K562 (cell line): ENCODE measurements around the gene IMMP1L. TPM values are rescaled to one million over a fixed set of nuclear protein-coding genes. Genes with fewer than 3 reads are reported as not detected.

ENCODE experiments used
- ATAC-seq: fragments of 200-7000 bp; cut with Tn5 transposase; 3 replicates; pipeline ENCODE4 v1.9.1; 2020; ENCODE audit warnings: moderate library complexity
- BruUV-seq: library from RNA; stranded (reverse); fragments of 400-500 nt; replicated peaks from 2 replicates; lab custom pipeline; 2021; lab: Mats Ljungman, UMichigan
- CTCF ChIA-PET: fragments of 300-600 bp; formaldehyde crosslinking; extraction: SDS; loops from one replicate; lab custom pipeline; 2021; ENCODE audit warnings: low intra/inter-chr PET ratio; lab: Yijun Ruan, JAX
- POLR2A ChIA-PET: fragments of 300-600, 350-650 bp; sonication (Branson Sonifier 250); formaldehyde crosslinking; extraction: SDS; loops from one replicate; lab custom pipeline; 2021; ENCODE audit warnings: antibody characterized with exemption, inconsistent platforms; lab: Yijun Ruan, JAX
- DNase-seq, 4 experiments: peaks; one replicate each; pipeline versions ENCODE4 v3.0.0 to v3.0.0-alpha.2; 2011 to 2018; ENCODE audit warnings: low spot score in 3 of 4, mixed read lengths in 3 of 4; ENCODE audit errors: extremely low read depth in 1 of 4
- FAIRE-seq: peaks from 2 replicates; lab custom pipeline; 2011; peaks lifted over from hg19 to GRCh38; lab: Jason Lieb, UNC
- H2AFZ ChIP-seq: 2 replicates; pipeline ENCODE4 v1.6.0; 2011; ENCODE audit warnings: low read depth, low read length, control low read depth, inconsistent platforms
- H3K27ac ChIP-seq: fragments of 200-600 bp; 3 replicates; pipeline ENCODE4 v1.8.0; 2011; ENCODE audit warnings: low read depth, mild to moderate bottlenecking, control low read depth, inconsistent platforms, low read length, moderate library complexity, mixed read lengths; ENCODE audit errors: extremely low read depth
- H3K27me3 ChIP-seq, 2 experiments: fragments of 300-600 bp in 1 of 2; 2 replicates in 1 of 2; 3 replicates in 1 of 2; pipeline versions ENCODE4 v1.6.0 to v1.8.0; 2011; ENCODE audit warnings: inconsistent platforms in 2 of 2, low read length in 2 of 2, mild to moderate bottlenecking in 1 of 2, mixed read lengths in 1 of 2, moderate library complexity in 1 of 2; ENCODE audit not compliant: control insufficient read depth in 2 of 2, insufficient read depth in 2 of 2
- H3K36me3 ChIP-seq: fragments of 300-600 bp; 3 replicates; pipeline ENCODE4 v1.8.0; 2011; ENCODE audit warnings: mild to moderate bottlenecking, low read length, inconsistent platforms; ENCODE audit not compliant: control insufficient read depth, insufficient read depth
- H3K4me1 ChIP-seq, 2 experiments: fragments of 200-600 bp in 1 of 2; replicated peaks in 1 of 2; 2 replicates in 1 of 2; 3 replicates in 1 of 2; pipeline versions ENCODE4 v1.5.1 to v1.8.0; 2011; ENCODE audit warnings: inconsistent platforms in 2 of 2, low read length in 2 of 2, mild to moderate bottlenecking in 1 of 2, mixed read lengths in 1 of 2, moderate library complexity in 1 of 2; ENCODE audit not compliant: control insufficient read depth in 2 of 2, insufficient read depth in 2 of 2
- H3K4me2 ChIP-seq: 2 replicates; pipeline ENCODE4 v1.6.1; 2011; ENCODE audit warnings: low read length, control low read depth, inconsistent platforms, mixed read lengths; ENCODE audit not compliant: insufficient read depth
- H3K4me3 ChIP-seq: fragments of 200-600 bp; sonication (generic), shearing (Covaris generic); 2 replicates; pipeline ENCODE4 v1.5.1; 2016; ENCODE audit warnings: control low read depth, inconsistent platforms
- H3K79me2 ChIP-seq: fragments of 200-600 bp; 3 replicates; pipeline ENCODE4 v1.8.0; 2011; ENCODE audit warnings: low read length, inconsistent platforms; ENCODE audit not compliant: control insufficient read depth, insufficient read depth
- H3K9ac ChIP-seq, 2 experiments: 2 replicates each; pipeline versions ENCODE4 v1.6.0 to v1.6.1; 2011; ENCODE audit warnings: low read depth in 2 of 2, low read length in 2 of 2, control low read depth in 1 of 2, inconsistent platforms in 1 of 2, mild to moderate bottlenecking in 1 of 2, mixed read lengths in 1 of 2; ENCODE audit not compliant: insufficient read depth in 1 of 2
- H3K9me1 ChIP-seq: one replicate; pipeline ENCODE4 v1.6.0; 2011; ENCODE audit warnings: inconsistent platforms, mild to moderate bottlenecking, low read length, moderate library complexity; ENCODE audit not compliant: control insufficient read depth, insufficient read depth
- H3K9me3 ChIP-seq: replicated peaks from 2 replicates; pipeline ENCODE4 v1.5.1; 2011; ENCODE audit warnings: low read depth, low read length, inconsistent platforms; ENCODE audit not compliant: control insufficient read depth, insufficient read depth
- H4K20me1 ChIP-seq: replicated peaks from 2 replicates; pipeline ENCODE4 v1.6.1; 2011; ENCODE audit warnings: low read length, inconsistent platforms, mixed read lengths; ENCODE audit not compliant: control insufficient read depth, insufficient read depth
- E4F1 ChIP-seq: fragments of 250-450 bp; sonication (Bioruptor Pico); IDR thresholded peaks from 2 replicates; pipeline ENCODE4 v1.5.0; 2021; ENCODE audit warnings: mild to moderate bottlenecking, borderline replicate concordance
- HDAC6 ChIP-seq: IDR thresholded peaks from 2 replicates; pipeline ENCODE4 v1.6.1; 2012; ENCODE audit warnings: low read depth, mild to moderate bottlenecking, control low read depth, inconsistent platforms, low read length, moderate library complexity
- IFI16 ChIP-seq: fragments of 250-450 bp; sonication (Bioruptor Pico); IDR thresholded peaks from 2 replicates; pipeline ENCODE4 v2.1.2; 2022; ENCODE audit warnings: mild to moderate bottlenecking, inconsistent platforms
- MYC ChIP-seq, 2 experiments: fragments of 250-450 bp in 1 of 2; sonication (Bioruptor Pico) in 1 of 2; IDR thresholded peaks; 2 replicates each; pipeline versions ENCODE4 v1.5.1 to v1.6.1; 2012 to 2021; ENCODE audit warnings: low read depth in 2 of 2, borderline replicate concordance in 1 of 2, improper control_type of control experiment in 1 of 2, low read length in 1 of 2, mild to moderate bottlenecking in 1 of 2, moderate library complexity in 1 of 2
- OTX1 ChIP-seq: fragments of 450-650 bp; formaldehyde crosslinking; IDR thresholded peaks from 2 replicates; pipeline ENCODE4 v1.4.0; 2022; ENCODE audit warnings: mild to moderate bottlenecking
- TCF7L2 ChIP-seq: fragments of 150-350 bp; IDR thresholded peaks from 2 replicates; pipeline ENCODE4 v1.6.1; 2016; ENCODE audit warnings: low read depth, mild to moderate bottlenecking, low read length, moderate library complexity
- THAP7 ChIP-seq: fragments of 250-450 bp; sonication (Bioruptor Pico); IDR thresholded peaks from 2 replicates; pipeline ENCODE4 v1.5.0; 2021
- UBTF ChIP-seq, 2 experiments: IDR thresholded peaks; 2 replicates each; pipeline ENCODE4 v1.6.1; 2012; ENCODE audit warnings: improper control_type of control experiment in 2 of 2, low read depth in 2 of 2, low read length in 2 of 2, borderline replicate concordance in 1 of 2
- ZBED1 ChIP-seq: IDR thresholded peaks from 2 replicates; pipeline ENCODE4 v1.6.1; 2014
- ZFX ChIP-seq: sonication (generic); formaldehyde crosslinking; IDR thresholded peaks from 2 replicates; pipeline ENCODE4 v1.8.0; 2022; ENCODE audit warnings: mild to moderate bottlenecking, missing genetic modification reagents, moderate library complexity
- ZNF316 ChIP-seq: fragments of 450-650 bp; IDR thresholded peaks from 2 replicates; pipeline ENCODE4 v1.6.1; 2016
- ZNF431 ChIP-seq: sonication (generic); formaldehyde crosslinking; IDR thresholded peaks from 2 replicates; pipeline ENCODE4 v1.8.0; 2022; ENCODE audit warnings: mild to moderate bottlenecking, missing genetic modification reagents
- ZNF507 ChIP-seq: conservative IDR thresholded peaks from 2 replicates; pipeline ENCODE4 v1.6.1; 2017; ENCODE audit warnings: missing genetic modification characterization, missing compliant biosample characterization
- WGBS: fragments of 100-300 bp; shearing (Covaris generic); methylation state at CpG from one replicate; pipeline ENCODE4 v1.1.6; 2016; ENCODE audit warnings: low coverage, mixed read lengths; ENCODE audit not compliant: insufficient coverage; ENCODE audit errors: missing lambda C conversion rate; 5-methylcytosine and 5-hydroxymethylcytosine counted together
- in situ Hi-C: fragments of 300-500 bp; cut with MboI; formaldehyde crosslinking; loops from 4 replicates; pipeline ENCODE4 v1.15.0; 2018; ENCODE audit warnings: inconsistent platforms, mixed read lengths
- intact Hi-C: fragments of 100-400 bp; cut with micrococcal nuclease; formaldehyde crosslinking; loops from 2 replicates; pipeline ENCODE4 v1.14.2; 2022
- polyA plus RNA-seq, 8 experiments: library from polyadenylated mRNA; depleted of rRNA in 4 of 8; stranded (reverse) in 5 of 8; unstranded in 3 of 8; fragments of >200 nt; fragmentation: Nextera tagmentation in 2 of 8; fragmentation: Illumina TruSeq in 1 of 8; extraction: Ambion mirVana in 2 of 8; extraction: Trizol in 1 of 8; gene quantifications; 2 replicates each; pipeline versions ENCODE4 v1.2.1 to v1.2.3, GENCODE V29; 2011 to 2014; ENCODE audit warnings: inconsistent platforms in 1 of 8, missing spikeins in 1 of 8
- total RNA-seq, 7 experiments: library from RNA; depleted of rRNA in 6 of 7; stranded (reverse); fragments of >200 nt in 6 of 7; fragmentation: Illumina TruSeq in 2 of 7; extraction: Trizol in 2 of 7; gene quantifications; 2 replicates each; pipeline versions ENCODE4 v1.2.1 to v1.2.3, GENCODE V29; 2011 to 2021; ENCODE audit warnings: low replicate concordance in 1 of 7
- TF ChIP-seq, protein P1 (sequence below): sonication (generic); formaldehyde crosslinking; IDR thresholded peaks from 2 replicates; pipeline ENCODE4 v1.8.1; 2022; ENCODE audit warnings: missing genetic modification reagents

Gene IMMP1L
- total and polyA plus RNA-seq, 9 of the 15 experiments (the other 6 are each of a cell fraction or from before 2014, with no cell fraction given), result 56.0 to 245 (median 169) TPM

GRCh38 chr11:31492320-31492913, 17.0 kb downstream of the IMMP1L start (continued):
- TF ChIP-seq TCF7L2 (no peak), E4F1 (CRISPR knock-in tag) (no peak), ZNF507 (tag) (no peak), ZFX (CRISPR knock-in tag) (no peak)
- TF ChIP-seq, all 486 proteins: peak for 0

DNA sequence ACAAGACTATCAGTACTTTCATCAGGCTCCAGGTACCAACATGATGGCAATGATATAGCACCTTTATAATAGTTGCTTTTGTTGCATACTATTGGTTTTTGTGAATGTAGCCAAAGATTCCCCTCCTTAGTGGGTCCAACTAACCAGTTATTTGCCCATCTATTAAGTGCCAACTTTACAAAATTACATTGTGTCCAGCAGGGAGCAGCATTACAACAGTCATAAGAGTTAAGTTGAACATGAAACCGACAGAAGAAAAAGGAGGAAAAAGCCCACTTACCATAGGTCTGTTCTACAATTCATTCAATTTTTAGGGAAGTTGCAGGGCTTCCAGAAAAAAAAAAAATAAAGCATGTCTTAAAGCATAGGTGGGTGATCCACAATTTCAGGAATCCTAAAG, 21.6 kb downstream of the IMMP1L start:
- H3K9ac ChIP-seq, result no peak overlapping the region
- no peak overlapping the region for H2AFZ ChIP-seq
- 40% methylated on average over 1 of the region's 1 CpG for WGBS
- H3K4me2 ChIP-seq, result no peak overlapping the region
- POLR2A ChIA-PET, result no interaction called here
- FAIRE-seq (no peak), DNase-seq (peak in 2 of 4 experiments; percentile 12 to 43), ATAC-seq (peak; percentile 67)
- in situ Hi-C loops, result no loop called here
- no peaks in the 10 kb centered on the region for H4K20me1 ChIP-seq
- H3K27me3 ChIP-seq, result no peaks in the 10 kb centered on the region
- CTCF ChIA-PET, result interaction anchor here (1.0 kb wide), 1 partner anchor 383 kb away, joined by 4 read pairs; no protein-coding TSS in a partner anchor
- H3K27ac ChIP-seq, result no peak overlapping the region
- H3K9me1 ChIP-seq, result no peaks in the 10 kb centered on the region
- H3K9me3 ChIP-seq, result no peaks in the 10 kb centered on the region
- H3K36me3 ChIP-seq, result peaks cover 20% of the 10 kb centered on the region; the same call in 1 of the 3 replicates
- intact Hi-C loops, result loop anchor here (2.0 to 10.0 kb wide), 3 partner anchors 383 to 687 kb away; no protein-coding TSS in a partner anchor
- no peak overlapping the region for H3K4me3 ChIP-seq
- H3K4me1 ChIP-seq, result no peaks in the 10 kb centered on the region; a peak in 1 of 5 replicates
- no TSS peak for BruUV-seq
- peaks cover 83% of the 10 kb centered on the region for H3K79me2 ChIP-seq
- TF ChIP-seq IFI16 (CRISPR knock-in tag), result no peak
- TF ChIP-seq OTX1 (CRISPR knock-in tag), result no peak
- TF ChIP-seq ZNF316, result peak; percentile 49; the same call in 1 of the 2 replicates
- no peak for TF ChIP-seq ZBED1
- no peak for TF ChIP-seq HDAC6
- no peak for TF ChIP-seq UBTF (IDR thresholded peaks at IDR 0.05; ENCODE audit: borderline replicate concordance in 1 of 2, low read depth in 2 of 2, low read length in 2 of 2)
- TF ChIP-seq, protein P1, sequence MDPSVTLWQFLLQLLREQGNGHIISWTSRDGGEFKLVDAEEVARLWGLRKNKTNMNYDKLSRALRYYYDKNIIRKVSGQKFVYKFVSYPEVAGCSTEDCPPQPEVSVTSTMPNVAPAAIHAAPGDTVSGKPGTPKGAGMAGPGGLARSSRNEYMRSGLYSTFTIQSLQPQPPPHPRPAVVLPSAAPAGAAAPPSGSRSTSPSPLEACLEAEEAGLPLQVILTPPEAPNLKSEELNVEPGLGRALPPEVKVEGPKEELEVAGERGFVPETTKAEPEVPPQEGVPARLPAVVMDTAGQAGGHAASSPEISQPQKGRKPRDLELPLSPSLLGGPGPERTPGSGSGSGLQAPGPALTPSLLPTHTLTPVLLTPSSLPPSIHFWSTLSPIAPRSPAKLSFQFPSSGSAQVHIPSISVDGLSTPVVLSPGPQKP (CRISPR knock-in tag), result no peak
- no peak for TF ChIP-seq THAP7 (CRISPR knock-in tag)
- TF ChIP-seq MYC (IDR thresholded peaks at IDR 0.05; ENCODE audit: low read depth, low read length), result no peak
- no peak for TF ChIP-seq MYC (CRISPR knock-in tag; IDR thresholded peaks at IDR 0.05; ENCODE audit: borderline replicate concordance, low read depth)
- TF ChIP-seq ZNF431, result no peak
